Prostate gland (tissue), 2 donors: ENCODE measurements around the gene WDR5.

Experiments used
- POLR2AphosphoS5 ChIP-seq: sonication (generic); formaldehyde crosslinking; IDR thresholded peaks from one replicate; pipeline ENCODE4 v1.6.1; 2017; ENCODE audit warnings: antibody characterized with exemption
- TF ChIP-seq, protein P1 (sequence below), 4 experiments: fragments of 200-600 bp in 2 of 4; fragments of 450-650 bp in 2 of 4; sonication (generic) in 2 of 4; IDR thresholded peaks; 1 replicate in 3 of 4; 2 replicates in 1 of 4; pipeline ENCODE4 v1.5.1; 2016 to 2019; ENCODE audit warnings: antibody characterized with exemption in 4 of 4, mild to moderate bottlenecking in 2 of 4, moderate library complexity in 2 of 4

DNA sequence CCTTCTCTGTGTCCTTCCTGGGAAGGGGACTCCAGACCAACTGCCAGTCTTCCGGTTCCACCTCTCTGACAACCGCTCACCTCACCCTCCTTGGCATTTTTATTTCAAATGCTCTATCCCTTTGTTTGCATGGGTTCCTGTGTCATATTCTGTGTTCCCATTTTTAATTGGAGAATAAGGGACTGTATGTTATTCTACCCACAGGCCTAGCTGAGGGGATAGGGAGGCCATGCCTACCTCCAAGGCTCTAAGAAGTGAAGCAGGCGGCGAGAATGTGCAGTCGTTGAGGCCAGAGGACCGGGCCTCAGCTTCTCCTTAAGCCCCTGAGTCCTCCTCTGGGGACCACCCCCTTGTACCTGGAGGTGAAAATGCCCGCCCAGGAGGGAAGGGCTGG, 936 bp upstream of the WDR5 start:
- no peak for TF ChIP-seq POLR2AphosphoS5
- TF ChIP-seq, protein P1, sequence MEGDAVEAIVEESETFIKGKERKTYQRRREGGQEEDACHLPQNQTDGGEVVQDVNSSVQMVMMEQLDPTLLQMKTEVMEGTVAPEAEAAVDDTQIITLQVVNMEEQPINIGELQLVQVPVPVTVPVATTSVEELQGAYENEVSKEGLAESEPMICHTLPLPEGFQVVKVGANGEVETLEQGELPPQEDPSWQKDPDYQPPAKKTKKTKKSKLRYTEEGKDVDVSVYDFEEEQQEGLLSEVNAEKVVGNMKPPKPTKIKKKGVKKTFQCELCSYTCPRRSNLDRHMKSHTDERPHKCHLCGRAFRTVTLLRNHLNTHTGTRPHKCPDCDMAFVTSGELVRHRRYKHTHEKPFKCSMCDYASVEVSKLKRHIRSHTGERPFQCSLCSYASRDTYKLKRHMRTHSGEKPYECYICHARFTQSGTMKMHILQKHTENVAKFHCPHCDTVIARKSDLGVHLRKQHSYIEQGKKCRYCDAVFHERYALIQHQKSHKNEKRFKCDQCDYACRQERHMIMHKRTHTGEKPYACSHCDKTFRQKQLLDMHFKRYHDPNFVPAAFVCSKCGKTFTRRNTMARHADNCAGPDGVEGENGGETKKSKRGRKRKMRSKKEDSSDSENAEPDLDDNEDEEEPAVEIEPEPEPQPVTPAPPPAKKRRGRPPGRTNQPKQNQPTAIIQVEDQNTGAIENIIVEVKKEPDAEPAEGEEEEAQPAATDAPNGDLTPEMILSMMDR (IDR thresholded peaks at IDR 0.05) = no peak
